ENCODE data around the gene SMYD3. TPM values are rescaled to one million over a fixed set of nuclear protein-coding genes. Genes with fewer than 3 reads are reported as not detected.

The SMYD3 gene
- total RNA-seq, 2 donors from 2014 or later = 16.2 to 16.4 TPM

- no peaks in the 10 kb centered on the region for H3K27me3 ChIP-seq
- no peaks in the 10 kb centered on the region for H3K36me3 ChIP-seq
- no peak overlapping the region for H3K4me3 ChIP-seq
- intact Hi-C loops (cut with DNase I) = no loop called here
- TF ChIP-seq CTCF (IDR thresholded peaks at IDR 0.05) = no peak
- DNase-seq = no peak
- no peaks in the 10 kb centered on the region for H3K9me3 ChIP-seq
- H3K4me1 ChIP-seq = no peaks in the 10 kb centered on the region
- H3K27ac ChIP-seq = no peak overlapping the region
- no peak overlapping the region for H3K9ac ChIP-seq (ENCODE audit: low read depth in 2 of 2, low read length in 2 of 2)
Measured at GRCh38 chr1:246136477-246136876, 370.6 kb downstream of the SMYD3 start.

- Histone ChIP-seq H3K9me3 (no peaks in the 10 kb centered on the region), H3K27me3 (no peaks in the 10 kb centered on the region), H3K27ac (no peak overlapping the region), H3K4me1 (no peaks in the 10 kb centered on the region), H3K4me3 (no peak overlapping the region), H3K36me3 (no peaks in the 10 kb centered on the region), H3K9ac (ENCODE audit: low read depth in 2 of 2, low read length in 2 of 2) (no peak overlapping the region)
- DNase-seq = no peak
- no peak for TF ChIP-seq CTCF (IDR thresholded peaks at IDR 0.05)
- intact Hi-C loops (cut with DNase I) = no loop called here
Measured at GRCh38 chr1:246134789-246135188, 372.3 kb downstream of the SMYD3 start.

- intact Hi-C loops (cut with DNase I) = no loop called here
- no peaks in the 10 kb centered on the region for H3K27me3 ChIP-seq
- DNase-seq = no peak
- H3K9ac ChIP-seq (ENCODE audit: low read depth in 2 of 2, low read length in 2 of 2) = no peak overlapping the region
- TF ChIP-seq CTCF (IDR thresholded peaks at IDR 0.05) = no peak
- H3K4me1 ChIP-seq = no peaks in the 10 kb centered on the region
- no peaks in the 10 kb centered on the region for H3K9me3 ChIP-seq
- H3K4me3 ChIP-seq = no peak overlapping the region
- no peak overlapping the region for H3K27ac ChIP-seq
- no peaks in the 10 kb centered on the region for H3K36me3 ChIP-seq
Measured at GRCh38 chr1:246131095-246131494, 376.0 kb downstream of the SMYD3 start.

GRCh38 chr1:246128494-246129069, 378.5 kb downstream of the SMYD3 start:
- intact Hi-C loops (cut with DNase I) = no loop called here

GRCh38 chr1:246126580-246126979, 380.5 kb downstream of the SMYD3 start:
- H3K4me1 ChIP-seq = no peaks in the 10 kb centered on the region
- no peak overlapping the region for H3K9ac ChIP-seq (ENCODE audit: low read depth in 2 of 2, low read length in 2 of 2)
- H3K27ac ChIP-seq = no peak overlapping the region
- TF ChIP-seq CTCF (IDR thresholded peaks at IDR 0.05) = no peak
- H3K4me3 ChIP-seq = no peak overlapping the region
- intact Hi-C loops (cut with DNase I) = no loop called here
- no peaks in the 10 kb centered on the region for H3K9me3 ChIP-seq
- H3K27me3 ChIP-seq = no peaks in the 10 kb centered on the region
- H3K36me3 ChIP-seq = no peaks in the 10 kb centered on the region
- DNase-seq = no peak

More at GRCh38 chr1:246128494-246129069, 378.5 kb downstream of the SMYD3 start:
- no peaks in the 10 kb centered on the region for H3K27me3 ChIP-seq
- DNase-seq = no peak
- H3K36me3 ChIP-seq = no peaks in the 10 kb centered on the region
- H3K27ac ChIP-seq = no peak overlapping the region
- H3K9ac ChIP-seq (ENCODE audit: low read depth in 2 of 2, low read length in 2 of 2) = no peak overlapping the region
- H3K4me3 ChIP-seq = no peak overlapping the region
- no peaks in the 10 kb centered on the region for H3K9me3 ChIP-seq
- H3K4me1 ChIP-seq = no peaks in the 10 kb centered on the region
- no peak for TF ChIP-seq CTCF (IDR thresholded peaks at IDR 0.05)
